Measurements from ENCODE around the gene PSMD1.
"Not testable (repeated sequence)": the region's sequence is repeated elsewhere in the genome, so short reads cannot be mapped to it uniquely, and the experiment has no call there.

The PSMD1 gene

DNA sequence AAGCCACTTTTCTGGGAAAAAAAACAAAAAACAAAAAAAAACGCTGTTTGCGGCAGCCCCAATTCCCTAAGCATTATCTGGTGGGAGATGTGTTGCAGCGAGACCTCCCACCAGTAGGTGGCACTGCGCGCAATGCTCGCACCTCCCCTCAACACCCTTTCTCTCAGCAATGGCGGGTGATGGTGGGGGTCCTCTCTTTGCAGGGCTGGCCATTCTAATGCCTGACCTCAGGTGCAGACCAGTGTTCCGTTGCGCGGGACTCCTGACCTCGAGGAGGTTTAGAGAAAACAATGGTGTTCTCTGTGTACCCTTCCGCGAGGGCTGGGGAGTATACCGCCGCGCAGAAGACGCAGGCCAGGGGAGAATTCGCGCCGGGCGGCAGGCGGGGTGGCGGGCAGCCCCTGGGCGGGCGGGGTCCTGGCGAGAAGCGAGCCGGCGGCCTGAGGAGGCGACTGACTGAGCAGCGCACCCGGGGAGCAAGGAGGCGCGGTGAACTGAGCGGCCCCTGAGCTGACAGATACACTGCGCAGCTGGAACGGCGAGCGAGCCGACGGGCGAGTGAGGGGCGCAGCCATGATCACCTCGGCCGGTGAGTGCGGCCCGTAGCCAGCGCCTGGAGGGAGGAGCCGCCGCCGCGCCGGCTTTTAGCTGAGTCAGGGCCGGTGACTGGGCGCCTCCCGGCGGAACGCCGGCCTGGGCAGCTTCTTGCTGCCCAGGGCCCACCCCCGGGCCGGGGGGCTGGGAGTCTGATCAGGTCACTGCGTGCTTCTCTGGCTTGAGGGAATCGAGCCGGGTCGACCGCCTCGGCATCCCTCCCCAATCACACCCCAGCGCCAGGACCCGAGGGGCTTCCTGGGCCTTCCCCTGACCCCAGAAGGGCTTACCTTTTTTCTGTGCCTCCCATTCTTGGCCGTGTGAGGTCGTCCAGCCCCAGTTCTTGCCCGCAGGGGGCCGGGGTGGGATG is at the start of gene PSMD1:
TSS of gene PSMD1 (plus strand) at position 415 of the 964 bp plus-strand sequence. CDS start at position 574, 159 bp downstream.
- peak; percentile 90 for DNase-seq (ENCODE audit: low spot score)

DNA sequence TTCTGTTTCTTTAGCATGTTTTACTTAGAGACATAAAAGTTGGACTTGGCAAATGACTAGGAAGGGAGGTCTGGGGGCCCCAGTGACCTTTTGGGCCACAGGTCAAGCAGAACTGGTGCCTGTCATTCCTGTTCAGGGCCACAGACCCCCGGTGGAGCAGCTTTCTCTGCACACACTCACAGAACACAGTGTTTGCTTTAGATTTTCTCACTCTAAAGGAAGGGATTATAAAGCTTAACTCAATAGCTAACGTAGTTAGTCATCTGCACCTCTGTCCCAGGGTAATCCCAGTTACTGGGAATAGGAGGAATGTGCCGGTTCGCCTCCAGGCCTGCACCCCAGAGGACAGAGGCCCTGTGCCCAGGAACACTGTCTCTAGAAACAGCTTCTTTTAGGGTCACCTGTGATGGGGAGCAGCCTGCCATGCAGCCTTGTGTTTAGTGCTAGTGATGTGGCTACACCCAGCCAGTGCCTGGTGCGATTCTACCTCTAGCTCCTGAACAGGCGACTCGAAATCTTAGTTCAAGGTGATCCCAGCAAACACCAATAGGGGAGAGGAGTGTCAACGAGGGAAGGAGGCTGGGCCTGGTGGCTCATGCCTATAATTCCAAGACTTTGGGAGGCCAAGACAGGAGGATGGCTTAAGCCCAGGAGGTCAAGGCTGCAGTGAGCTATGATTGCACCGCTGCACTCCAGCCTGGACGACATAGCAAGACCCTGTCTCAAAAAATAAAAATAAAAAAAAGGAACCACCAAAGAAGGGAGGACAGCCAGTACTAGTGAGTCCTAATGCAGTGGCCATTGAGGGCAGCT is 49.2 kb upstream of the PSMD1 start:
- DNase-seq (ENCODE audit: low spot score) = no peak

DNA sequence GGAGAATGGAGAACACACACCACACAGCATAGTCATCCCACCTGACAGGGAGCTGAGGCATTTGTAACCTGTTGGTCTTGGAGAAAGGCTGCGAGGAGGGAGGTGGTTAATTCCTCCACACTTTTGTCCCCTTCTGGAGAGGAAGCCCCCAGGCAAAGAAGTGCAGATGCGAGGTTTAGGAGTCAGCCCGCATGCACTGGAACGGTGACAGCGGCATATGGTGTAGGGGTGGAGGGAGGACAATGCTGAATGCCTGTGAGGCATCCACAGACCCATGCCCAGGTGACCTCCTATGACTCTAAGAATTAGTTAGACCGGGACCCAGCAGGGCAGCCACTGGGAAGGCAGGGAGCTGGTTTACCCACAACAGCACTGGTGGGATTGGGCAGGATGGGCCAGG is 48.5 kb upstream of the PSMD1 start:
- DNase-seq (ENCODE audit: low spot score) = no peak

DNA sequence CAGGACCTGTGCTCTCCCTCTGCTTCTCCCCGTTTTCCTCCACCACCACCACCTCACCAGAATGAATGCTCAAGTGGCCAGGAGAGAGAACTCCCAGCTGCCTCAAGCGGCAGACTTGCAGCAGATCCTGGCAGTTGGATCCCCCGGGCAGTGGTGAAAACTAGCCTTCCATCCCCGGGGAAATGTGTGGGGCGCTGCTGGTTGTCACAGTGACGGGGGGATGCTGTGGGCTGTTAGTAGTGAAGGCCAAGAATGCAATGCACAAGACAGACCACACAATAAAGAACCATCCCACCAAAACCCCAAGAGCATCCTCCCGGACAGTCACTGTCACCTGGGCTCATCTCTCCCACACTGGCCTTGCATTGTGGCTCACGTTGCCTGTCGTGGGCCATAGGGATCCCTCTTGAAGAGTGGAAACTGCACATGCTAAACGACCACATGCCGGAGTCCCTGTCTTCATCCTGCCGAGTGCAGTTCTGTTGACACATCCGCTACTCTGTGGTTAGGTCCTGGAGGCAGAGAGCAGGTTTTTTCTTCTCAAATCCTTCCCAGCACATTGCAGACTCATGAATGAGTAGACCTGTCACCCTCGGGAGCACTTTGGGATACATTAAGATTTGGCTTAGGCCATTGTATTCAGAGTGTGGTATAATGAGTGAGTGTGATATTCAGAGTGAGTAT is 47.3 kb upstream of the PSMD1 start:
- DNase-seq (ENCODE audit: low spot score) = no peak

DNA sequence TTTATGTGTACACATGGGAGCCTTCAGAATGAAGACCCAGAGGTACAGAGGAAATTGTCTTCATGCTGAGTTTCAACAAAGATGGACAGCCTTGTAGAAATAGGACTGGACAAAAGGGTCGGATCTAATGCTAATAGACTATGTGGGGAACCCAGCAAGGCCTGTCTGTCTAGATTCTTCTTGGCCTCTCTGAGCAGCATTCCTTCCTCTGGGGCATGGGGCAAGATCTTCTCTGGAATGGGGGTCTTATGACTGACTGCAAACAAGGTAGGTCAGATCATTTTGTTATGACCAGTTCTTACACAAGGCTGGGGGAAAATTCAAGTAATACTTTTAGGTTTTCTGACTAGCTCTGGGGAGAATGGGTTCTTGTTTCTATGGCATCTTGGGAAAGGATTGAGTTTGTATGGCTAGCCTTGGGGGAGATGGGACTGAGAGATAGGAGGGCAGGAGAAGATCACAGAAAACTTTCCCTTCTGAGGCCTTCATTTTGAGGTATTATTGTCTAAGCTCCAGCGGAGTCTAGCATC is 46.4 kb upstream of the PSMD1 start:
- DNase-seq (ENCODE audit: low spot score) = no peak

DNA sequence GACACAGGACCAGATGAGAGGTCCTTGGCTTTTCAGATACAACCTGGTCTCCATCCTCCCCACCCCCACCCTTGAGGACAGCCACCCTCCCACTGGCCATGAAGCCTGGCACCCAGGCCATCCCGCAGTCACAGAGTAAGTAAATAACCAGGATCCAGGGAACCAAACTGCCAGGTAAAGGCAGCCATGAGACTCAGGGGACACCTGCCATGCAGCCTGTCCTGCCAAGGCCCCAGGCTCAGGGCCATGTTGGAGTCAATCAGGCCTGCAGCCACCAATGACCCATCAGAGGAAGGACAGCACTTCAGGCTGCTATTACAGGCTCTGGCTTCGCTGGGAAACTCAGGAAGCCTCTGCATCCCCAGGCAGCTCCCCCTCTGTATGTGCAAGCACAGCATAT is 45.1 kb upstream of the PSMD1 start:
- DNase-seq (ENCODE audit: low spot score) = no peak

DNA sequence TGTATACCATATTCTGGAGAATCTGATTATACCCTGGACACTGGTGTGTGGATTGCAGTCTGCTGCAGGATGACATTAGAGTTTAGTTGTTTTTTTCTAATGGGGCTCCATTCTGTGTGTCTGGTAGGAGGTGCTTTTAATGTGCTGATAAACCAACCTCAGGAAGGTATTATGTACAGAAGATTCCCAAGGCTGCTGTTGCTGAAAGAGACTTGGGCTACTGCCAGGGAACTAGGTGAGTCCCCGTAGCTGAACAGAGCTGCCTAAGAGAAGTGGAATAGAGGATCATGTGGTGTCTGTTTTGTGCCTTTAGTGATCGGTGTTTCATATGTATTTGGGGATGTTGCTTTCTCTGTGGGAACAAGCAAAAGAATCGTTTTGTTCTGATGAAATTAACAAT is 44.2 kb upstream of the PSMD1 start:
- no peak for DNase-seq (ENCODE audit: low spot score)

DNA sequence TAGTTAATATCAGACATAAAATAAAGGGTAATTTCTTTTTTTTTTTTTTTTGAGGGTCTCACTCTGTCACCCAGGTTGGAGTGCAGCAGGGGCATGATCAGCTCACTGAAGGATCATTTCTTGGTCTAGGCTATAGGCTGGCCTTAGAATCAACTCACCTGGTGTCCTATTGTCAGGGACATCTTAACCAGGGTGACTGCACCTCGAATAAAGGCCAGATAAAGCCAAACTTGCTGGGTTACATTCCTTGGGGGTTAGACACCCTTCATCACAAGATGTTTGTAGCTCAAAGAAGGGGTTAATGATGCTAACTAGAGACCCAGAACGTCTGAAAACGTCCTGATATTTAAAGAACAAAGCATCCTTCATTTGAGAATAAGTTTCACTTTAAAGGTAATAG is 42.8 kb upstream of the PSMD1 start:
- DNase-seq (ENCODE audit: low spot score) = no peak

DNA sequence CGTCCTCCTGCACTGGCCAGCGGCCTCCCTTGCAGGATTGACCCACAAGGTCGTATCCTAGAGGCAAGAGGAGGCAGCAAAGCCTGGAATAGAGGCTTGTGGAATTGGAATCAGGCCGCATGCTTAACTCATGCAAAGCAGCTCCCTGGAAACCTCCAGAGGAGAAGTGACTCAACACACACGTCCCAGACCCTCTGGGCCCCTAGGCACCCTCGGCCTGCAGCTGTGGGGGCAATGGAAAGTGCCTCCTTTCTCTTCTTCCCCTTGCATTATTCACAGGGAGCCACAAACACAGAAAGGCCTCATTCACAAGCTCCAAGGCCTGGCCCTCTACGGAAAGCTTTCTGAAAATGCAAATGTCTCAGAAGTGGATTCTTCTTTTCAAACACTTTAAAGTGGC is 41.2 kb upstream of the PSMD1 start:
- peak; percentile 68 for DNase-seq (ENCODE audit: low spot score)

DNA sequence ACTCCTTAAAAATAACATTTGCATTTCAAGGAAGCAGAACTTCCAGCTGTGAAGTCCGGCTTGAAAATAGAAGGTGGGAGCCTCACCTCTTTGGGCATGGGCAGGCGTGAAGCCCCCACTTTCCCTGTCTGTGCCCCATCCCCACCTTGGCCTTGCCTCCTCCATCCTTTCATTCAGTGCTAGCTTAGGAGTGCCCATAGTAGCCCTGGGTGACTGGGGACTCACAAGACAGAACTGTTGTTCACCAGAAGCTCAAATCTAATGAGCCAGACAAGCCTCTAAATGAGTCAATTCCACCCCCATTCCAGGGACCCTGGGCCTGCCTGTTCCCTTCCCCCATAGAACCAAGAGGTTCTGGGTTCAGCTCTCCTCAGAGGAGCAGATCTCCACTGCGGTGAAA is 40.7 kb upstream of the PSMD1 start:
- peak; percentile 39 for DNase-seq (ENCODE audit: low spot score)

DNA sequence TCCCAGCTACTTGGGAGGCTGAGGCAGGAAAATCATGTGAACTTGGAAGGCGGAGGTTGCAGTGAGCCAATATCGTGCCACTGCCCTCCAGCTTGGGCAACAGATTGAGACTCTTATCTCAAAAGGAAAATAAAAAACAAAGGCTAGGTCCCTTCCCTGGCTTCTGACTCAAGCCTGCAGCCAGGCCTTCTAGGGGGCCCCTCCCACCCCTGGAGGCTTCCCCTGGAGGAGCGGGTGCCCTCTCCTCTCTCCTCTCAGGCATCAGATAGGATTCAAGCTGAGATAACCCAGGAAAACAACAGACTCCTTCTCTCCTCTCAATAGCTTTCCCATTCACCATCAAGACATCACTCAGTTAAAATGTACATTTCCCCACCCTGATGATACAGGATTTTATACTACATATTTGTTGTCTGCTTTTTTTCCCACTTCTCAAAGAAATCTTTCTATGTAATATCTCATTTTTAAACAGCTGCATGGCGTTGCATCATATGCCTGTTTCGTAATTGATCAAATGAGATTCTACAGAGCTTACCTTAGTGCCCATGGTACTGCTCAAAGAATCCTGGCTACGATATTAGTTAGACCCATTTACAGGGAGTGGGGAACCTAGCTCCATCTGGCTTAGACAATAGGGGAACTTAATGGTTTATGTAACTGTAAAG is 40.0 kb upstream of the PSMD1 start:
- DNase-seq (ENCODE audit: low spot score) = no peak

DNA sequence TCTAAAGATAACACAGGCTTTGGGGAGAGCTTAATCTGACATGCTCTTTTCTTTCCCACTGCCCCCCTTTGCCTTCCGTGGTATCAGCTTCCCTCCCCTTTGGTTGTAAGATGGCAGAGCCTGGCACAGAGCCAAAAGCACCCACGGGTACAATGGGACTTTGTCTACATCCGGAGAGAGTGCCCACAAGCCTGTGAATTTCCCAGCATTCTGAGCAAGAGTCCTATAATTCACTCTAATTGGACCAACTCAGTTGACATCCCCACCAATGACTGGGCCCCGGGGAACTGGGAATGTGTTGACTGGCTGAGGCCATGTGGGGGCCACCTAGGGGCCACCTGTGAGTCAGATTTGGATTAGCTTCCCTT is 39.5 kb upstream of the PSMD1 start:
- no peak for DNase-seq (ENCODE audit: low spot score)

DNA sequence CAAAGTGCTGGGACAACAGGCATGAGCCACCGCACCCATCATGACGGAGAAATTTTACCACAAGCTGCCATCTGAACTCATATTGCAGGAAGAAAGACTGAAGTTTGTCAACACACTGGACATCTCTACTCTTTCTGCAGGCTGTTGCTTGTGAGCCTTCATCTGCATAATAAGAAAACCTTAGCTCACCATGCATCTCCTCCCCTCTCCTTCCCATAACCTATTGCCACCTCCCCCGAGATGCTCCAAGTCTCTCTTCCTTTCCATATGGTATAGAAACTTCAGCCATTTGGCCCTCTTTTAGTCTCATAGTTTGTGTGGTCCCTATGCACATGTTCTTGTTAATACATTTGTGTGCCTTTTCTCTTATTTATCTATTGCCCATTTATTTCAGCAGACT is 38.5 kb upstream of the PSMD1 start:
- no peak for DNase-seq (ENCODE audit: low spot score)

DNA sequence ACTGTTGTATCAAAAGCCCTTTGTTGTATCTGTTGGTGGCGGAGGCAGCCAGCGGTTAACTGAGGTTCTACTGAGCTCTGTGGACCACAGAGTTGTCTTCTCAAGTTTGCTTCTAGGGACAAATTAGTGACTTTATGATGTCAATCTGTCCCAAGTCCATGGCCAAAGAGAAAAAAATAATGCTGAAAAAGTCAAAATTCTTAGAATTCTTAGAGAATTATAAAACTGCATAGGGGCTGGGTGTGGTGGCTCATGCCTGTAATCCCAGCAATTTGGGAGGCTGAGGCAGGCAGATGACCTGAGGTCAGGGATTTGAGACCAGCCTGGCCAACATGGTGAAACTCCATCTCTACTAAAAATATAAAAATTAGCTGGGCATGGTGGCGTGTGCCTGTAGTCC is 31.6 kb upstream of the PSMD1 start:
- DNase-seq (ENCODE audit: low spot score) = not testable (repeated sequence)

DNA sequence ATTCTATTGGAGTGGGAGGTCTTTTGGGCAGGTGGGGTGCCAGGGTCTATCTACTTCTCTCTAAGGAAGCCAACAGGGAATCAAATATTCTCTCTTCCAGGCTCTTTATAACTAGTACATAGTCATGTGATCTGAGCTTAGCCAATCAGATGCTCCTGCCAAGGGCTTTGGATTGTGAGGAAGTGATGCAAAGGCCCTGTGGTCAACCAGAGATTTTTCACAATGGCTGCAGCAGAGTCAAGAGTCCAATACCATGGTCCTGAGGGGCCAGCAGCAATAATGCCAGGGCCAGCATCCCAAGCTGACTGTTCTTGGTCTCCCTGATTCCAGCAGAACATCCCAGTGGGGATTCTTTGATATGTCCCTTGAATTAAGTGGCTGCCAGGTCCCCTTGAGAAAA is 27.8 kb upstream of the PSMD1 start:
- no peak for DNase-seq (ENCODE audit: low spot score)

DNA sequence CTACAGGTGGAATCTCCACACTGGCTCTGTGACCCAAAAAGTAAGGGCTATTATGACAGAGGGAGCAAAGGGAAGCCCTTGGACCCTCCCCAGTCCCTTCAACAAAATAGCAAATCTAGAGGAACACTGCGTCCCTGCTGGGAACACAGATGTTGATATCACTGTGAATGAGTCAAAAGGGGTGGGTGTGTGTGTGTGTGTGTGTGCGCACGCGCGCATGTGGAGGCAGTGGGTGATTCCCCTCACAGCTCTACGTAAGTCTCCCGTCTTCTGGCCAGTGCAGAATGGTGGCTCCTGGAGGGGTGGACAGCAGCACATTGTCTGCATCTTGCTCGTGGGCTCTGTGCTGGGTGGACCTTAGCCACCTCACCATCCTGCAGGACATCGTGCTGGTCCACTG is 27.1 kb upstream of the PSMD1 start:
- no peak for DNase-seq (ENCODE audit: low spot score)

DNA sequence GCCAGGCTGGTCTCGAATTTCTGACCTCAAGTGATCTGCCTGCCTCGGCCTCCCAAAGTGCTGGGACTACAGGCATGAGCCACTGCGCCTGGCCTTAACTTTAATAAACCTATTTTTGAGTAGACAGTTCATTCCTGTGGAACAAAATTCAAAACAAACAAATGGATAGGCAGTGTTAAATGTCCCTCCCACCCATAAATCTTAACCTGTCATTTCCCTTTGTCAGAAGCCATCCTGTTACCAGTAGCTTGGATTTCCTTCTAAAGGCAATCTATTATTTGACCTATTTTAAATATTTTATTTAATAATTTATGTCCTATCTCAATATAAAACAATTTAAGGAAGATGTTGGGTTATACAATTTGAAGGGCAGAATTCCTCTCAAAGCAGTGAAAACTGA is 25.9 kb upstream of the PSMD1 start:
- no peak for DNase-seq (ENCODE audit: low spot score)

DNA sequence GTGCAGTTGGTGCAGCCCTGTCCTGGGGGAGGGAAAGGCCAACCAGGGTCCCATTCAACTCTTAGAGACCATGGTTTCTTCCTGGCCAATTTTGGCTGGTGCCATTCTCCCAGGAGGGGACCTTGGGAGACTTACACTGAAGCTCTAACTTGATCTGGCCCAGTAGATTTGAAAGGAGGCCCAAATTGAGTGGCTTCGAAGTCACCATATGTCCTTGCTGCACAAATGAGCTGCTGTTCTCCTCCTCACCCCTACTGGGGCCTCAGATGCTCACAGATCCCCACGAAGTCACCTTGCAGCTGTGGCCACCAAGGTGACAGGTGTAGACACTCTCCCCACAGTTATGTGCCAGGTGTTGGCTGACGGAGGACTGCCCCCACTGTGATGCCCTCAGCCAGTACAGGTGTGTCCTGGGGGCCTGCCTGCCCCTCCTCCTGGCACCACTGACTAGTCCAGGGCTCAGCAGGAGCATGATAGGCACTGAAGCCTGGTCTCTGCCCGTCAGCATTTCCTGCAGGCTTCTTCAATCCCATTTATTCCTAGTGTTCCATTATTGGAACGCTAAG is 24.0 kb upstream of the PSMD1 start:
- DNase-seq (ENCODE audit: low spot score) = no peak

DNA sequence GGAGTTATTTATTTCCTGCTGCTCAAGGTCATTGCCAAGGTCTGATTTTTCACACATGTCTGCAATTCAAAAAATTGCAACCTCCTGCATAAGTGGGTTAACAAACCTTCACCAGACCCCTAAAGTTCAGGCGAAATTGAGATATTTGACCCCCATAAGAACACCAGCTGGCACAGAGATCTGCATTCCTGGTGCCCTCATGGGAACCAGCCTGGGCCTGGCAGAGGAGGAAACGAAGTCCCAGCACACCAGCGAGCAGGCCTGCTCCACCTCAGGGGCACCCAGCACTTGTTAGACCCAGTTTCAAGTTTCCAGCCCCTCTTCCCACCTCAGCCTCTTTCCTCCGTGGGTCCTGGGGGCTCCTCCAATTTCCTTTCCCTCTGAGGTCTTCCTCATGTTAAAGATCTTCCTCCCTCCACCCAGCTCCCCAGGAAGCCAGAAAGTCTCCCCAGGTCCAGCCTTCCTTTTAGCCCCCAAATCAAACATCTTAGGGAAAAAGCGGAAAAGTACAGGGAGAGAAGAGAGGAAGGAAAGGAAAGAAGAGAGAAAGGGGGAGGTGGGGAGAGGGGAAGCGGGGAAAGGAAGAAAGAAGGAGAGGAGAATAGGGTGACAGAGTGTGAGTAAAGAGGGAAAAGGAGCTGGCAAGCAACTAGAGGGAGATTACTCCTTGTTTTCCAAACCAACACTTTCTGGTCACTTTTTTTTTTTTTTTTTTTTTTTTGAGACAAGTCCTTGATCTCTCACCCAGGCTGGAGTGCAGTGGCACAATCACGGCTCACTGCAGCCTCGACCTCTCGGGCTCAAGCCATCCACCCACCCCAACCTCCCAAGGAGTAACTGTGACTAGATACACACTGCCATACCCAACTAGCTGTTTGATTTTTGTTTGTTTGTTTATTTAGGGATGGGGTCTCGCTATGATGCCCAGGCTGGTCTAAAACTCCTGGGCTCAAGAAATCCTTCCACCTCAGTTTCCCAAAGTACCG is 23.2 kb upstream of the PSMD1 start:
- DNase-seq (ENCODE audit: low spot score) = no peak

DNA sequence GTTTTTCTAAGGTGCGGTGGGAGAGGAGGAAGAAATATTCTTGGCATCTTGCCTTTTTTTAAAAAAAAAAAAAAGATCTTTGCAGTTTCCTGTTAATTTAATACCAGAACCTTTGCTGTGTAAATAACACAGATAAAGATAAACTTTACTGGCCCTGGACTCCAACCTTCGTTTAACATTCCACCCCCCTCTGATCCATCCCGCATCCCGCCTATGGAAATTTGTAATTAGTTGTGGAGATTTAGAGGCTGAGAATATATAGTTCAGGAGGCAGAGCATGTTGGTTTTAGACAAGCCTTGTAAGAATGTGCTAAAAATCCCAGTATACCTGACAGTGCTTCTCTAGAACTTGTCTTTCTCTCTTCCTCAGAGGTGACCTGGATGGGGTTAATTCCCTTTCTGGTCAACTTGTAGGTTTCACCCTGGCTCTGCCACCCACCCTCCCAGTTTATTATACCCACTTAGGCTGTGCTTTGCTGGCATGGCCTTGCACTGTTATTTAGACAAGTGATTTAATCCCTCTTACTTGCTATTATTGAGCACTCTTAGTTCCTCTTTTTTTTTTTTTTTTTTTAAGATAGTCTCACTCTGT is 22.3 kb upstream of the PSMD1 start:
- no peak for DNase-seq (ENCODE audit: low spot score)
